ENCODE measurements around the gene RAPGEF3.
A peak's percentile ranks its signal among the peaks of the same experiment; 100 is the strongest.

The RAPGEF3 gene

DNA sequence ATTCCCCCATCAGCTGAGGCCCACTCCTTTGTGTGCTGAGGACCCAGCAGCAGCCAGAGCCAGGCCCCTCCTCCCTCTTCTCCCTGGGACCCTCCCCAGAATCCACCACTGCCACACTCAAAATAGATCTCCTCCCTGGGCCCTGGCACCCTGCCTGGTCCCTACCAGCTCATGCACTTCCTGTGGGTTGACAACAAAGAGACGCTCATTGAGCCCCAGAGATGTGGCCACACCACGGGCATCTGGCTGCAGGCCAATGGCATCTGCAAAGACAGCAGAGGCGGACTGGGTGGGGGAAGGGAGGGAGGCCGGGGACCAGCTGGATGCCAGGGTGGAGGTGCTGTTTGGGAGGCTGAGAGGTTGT is 17.4 kb downstream of the RAPGEF3 start:
- DNase-seq: no peak

DNA sequence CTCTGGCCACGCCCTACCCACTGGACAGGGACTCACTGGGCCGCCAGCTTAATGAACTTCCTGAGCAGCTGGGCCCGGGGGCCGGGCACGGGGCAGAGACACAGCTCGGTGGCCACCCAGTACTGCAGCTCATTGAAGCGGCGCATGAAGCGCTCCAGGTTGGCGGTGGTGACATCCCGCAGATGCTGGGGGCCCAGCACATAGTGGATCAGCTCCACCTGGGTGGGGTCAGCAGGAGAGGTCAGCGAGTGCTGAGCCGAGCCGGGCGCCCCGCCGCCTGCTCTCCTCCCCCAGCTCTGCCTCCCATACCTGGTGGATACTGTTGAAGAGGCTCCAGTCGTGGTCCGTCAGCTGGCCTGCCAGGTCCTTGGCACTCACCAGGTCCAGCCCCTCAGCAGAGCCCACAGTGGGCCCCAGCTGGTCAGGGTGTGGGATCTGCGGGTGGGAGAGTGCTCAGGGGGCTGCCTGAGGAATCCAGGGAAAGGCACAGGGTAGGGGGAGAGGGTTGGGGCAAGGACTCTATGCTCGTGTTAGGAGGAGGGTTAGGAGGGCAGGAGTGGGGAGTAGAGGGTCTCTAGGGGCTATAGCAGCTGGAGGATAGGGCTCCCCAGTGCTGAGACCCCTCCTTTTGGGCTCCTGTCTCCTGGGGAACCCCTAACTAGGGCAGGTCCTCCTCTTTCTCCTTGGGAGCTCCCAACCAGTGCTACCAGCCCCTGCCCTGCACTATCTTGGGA is 17.9 kb downstream of the RAPGEF3 start:
- DNase-seq: peak; percentile 47

DNA sequence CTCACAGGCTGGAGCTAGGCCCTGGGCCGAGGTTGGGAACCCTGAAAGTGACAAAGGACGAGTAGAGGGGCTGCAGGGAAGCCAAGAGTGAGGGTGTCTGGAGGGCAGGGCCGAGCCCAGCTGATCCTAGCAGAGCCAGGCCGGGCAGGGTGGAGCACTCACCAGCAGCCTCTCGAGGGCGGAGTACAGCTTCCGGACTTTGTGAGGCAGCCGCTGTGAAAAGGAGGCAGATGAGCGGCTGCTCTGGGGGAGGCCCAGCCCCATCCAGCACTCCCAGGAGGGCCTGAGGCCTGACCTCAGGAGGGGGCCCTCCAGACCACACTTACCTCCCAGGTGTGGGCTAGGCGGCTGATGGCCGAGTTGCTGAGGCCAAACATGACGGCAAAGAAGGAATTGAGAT is 18.7 kb downstream of the RAPGEF3 start:
- no peak for DNase-seq

DNA sequence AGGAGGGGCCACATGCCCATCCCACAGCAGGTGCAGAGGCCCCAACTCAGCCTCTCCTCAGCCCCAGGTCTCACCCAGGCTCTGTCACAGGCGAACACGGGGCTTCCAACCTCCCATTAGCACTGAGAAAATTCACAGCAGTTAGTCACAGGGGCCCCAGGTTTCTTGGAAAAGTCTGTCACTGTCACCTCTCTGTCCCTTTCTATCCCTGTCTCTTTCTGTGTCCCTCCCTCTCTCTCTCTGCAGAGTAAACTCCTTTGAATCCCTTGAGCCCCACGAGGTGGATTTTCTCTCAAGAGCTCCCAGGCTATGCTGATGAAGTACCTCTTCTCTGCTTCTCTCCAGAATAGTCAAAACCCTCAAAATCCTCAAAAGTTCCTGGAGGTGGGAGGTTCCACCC is 19.4 kb downstream of the RAPGEF3 start:
- no peak for DNase-seq

DNA sequence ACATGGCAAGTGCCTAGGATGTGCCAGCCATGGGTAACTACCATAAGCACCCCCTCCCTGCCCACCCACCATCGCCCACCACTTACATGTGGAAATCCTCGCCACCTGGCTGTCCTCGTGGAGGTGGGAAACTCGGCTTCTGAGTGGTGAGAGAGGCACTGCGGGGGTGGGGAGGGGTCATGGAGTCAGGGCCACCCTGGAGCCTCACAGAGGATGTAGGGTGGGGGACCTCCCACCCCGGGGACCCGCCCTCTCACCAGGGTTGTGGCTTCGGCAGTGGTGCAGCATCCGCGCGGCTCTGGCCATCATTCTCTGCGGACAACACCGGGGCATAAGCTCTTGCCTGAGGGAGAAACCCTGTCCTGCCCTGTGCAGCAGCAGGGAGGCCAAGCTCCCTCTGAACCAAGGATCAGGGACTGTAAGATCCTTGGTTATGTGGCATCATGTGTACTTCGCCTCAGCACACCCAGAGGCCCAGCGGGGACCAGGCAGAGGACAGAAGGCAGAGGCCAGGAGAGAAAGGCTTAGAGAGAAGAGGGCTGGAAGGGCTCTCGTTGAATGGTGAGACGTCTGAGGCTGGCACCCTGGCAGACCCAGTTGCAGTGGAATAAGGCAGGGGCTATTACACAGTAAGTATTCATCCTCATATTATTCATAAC is 20.6 kb downstream of the RAPGEF3 start:
- DNase-seq: no peak

DNA sequence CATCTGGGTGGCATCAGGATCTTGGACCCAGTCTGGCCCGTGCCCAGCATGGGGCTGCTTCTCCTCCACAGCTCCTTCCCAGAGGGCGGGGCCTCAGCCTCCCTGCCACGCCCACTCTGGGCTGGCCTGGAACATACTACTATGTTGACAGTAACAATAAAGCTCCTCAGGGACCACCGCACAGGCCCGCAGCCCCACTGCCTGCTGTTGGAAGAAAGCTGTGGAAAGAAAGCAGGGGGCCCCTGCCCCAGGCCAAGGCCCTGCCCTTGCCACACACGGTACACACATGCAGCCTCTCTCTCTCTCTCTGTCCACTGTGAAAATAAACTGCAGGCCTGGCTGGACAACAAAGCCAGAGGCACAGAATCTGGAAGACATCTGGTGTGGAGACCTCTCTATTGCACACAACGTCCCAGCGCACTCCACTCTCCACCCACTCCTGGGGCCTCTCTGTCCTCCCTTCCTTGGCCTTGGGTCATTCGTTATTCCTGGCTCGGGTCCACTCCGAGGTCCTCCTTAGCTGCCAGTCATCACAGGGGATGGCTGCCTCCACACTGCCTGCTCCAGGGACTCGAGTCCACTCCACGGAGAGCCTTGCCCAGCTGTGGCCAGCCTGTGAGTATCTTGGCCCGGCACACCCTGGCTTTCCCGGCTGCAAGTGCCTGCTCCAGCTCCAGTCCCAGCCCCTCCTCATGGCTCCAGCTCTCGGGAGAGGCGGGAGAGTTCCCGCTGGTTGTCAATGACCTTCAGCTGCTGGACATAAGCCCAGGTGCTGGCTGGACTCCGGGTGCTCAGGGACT is 21.6 kb downstream of the RAPGEF3 start:
- DNase-seq: no peak

DNA sequence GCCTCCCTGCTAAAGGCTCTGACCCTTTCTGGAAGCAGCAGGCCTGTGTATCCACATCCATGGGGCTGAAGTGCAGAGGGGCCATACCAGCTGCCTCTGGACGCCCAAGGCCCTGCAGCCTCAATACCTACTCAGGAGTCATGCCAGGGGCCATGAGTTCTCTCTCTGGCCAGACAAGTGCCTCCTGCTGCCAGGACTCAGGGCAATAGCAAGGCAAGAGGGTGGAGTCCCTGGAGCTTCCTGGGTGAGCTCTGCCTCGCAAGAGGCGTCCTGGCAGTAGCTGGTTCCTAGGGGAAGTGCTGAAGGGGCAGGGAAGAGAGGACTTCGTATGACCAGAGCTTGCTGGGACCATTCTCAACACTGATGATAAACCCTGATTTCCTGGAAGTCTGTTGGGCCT is 22.5 kb downstream of the RAPGEF3 start:
- DNase-seq: no peak

DNA sequence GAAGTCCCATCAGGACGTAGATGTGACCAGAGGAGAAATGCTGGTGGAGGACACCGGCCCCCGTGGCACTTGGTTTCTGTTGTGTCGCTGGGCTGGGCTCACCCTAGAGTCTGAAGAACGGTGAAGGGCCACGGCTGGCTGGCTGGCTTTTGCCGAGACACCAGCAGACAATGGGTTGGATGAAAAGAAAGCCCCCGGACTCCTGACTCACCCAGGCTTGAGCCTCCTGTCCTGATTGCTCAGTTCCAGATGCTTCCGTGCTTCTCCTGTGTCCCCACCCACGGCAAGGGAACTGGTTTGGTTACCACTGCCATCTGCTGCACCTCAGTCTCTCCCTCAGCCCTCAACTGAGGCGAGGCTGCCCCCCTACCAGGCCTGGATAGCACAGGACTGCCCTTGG is 23.0 kb downstream of the RAPGEF3 start:
- no peak for DNase-seq

DNA sequence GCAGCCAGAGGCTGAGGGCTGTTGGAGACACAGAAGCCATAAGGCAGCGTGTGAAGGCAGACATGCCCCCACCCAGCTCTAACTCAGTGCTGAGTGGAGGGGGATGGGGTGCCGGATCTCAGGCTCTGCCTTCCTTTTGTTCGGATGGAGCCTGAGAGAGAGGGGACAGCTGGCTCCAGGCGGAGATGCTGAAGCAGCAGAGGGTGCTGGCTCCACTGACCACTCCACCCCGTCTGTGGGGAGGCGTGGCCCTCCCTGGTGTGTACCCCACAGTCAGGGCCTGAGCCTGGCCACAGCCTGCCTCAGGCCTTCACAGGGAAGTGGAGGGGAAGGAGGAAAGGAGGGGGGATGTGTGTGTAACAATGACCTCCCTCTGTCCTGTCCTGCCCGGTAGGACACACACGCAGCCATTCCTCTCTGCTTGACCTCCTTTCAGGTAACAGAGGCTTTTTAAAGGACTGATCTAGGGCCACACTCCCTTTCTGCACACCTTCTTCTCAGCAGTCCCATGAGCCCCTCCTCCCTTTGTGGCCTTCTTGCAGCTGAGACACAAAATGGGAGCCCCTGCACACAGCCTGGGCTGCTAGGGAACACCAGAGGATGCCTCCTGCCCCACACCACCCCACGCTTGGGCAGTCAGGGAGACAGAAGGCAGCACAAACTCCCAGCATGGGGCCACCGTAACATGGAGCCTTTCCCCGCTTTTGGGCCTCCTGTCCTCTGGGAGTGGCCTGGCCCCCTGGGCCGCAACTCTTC is 23.8 kb downstream of the RAPGEF3 start:
- peak; percentile 73 for DNase-seq

DNA sequence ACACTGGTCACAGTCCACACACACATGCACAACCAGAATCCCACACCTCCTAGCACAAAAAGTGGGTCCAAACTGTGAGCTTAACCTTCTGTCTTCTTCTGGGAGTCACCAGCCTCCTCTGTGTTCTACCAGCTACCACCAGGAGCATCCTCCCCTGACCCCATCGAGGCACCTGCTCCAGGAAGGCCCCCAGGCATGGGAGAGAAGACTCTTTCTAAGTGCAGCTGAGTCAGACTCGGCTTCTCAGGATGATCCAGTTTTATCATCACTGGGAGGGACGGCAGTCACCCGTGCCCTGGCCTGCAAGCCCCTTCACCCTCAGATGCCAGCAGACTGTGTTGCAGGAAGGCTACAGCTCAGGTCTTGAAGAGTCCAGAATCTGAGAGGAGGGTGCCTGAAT is 25.5 kb downstream of the RAPGEF3 start:
- no peak for DNase-seq

DNA sequence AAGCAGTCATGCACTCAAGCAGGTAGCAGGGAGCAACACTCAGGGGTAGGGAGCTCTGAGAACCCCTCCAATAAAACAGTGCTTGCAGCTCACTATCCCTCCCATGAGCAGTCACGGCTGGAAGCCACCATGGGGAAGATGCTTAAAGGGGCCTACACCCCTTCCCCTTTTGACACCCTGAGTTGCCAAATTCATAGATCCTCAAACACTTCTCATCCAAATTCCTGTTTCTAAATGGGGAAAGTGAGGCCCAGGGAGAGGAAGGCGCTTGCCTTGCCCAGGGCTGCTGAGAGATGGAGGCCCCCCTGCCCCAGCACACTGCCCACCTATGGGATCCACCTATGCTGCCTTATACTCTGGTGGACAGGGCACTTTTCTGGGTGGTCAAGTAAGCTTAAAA is 26.2 kb downstream of the RAPGEF3 start:
- no peak for DNase-seq

DNA sequence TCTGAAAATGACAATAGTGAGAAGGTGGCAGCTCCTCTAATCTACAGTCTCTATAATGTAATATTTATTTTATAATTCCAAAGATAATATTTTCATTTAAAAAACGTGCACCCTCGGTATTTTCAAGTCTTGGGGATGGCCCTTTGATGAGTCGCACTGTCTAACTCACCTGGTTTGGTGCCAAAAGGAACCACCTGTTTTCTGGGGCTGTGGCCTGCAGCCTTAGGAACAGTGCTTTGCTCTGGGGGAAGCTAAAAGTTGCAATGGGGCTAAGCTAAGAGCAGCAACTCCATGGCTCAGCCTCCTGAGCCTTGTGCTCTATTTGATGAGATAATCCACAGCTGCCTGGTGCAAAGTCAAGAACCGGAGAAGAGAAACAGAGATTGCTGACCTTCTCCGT is 27.0 kb downstream of the RAPGEF3 start:
- DNase-seq: no peak

DNA sequence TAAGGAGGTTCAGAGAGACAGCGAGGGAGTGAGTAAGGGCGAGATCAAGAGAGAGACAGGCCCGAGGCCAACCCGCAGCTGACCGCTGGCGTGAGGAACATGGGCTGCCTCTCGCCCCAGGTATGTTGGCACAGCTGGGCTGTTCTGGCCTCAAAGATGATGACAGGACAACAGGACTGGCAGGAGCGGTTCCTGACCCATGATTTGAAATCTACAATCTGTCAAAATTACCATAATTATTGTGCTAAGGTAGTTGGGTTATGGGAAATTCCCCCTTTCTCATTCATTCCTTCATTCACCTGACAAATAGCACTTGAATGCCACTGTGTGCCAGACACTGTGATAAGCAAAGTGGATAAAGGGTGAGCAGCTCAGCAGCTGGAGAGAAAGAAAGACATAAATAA is 28.3 kb downstream of the RAPGEF3 start:
- DNase-seq: no peak

DNA sequence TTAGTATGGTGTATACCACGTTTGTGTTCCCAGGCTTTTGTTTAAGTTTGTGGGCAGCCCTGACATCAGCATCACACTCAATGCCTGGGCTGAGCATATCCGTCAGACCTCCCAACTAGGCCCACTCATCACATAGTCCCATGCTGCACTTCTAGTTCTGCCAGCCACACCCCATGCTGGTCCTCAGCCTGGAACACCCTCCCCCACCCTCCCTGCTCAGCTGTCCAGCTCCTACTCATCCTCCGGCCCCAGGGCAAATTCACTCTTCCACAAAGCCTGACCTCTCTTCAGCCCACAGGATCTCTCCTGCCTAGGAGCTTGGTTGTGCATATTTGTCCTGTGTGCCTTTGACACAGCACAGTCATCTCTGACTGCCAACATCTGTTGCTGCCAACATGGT is 29.4 kb downstream of the RAPGEF3 start:
- DNase-seq: no peak

DNA sequence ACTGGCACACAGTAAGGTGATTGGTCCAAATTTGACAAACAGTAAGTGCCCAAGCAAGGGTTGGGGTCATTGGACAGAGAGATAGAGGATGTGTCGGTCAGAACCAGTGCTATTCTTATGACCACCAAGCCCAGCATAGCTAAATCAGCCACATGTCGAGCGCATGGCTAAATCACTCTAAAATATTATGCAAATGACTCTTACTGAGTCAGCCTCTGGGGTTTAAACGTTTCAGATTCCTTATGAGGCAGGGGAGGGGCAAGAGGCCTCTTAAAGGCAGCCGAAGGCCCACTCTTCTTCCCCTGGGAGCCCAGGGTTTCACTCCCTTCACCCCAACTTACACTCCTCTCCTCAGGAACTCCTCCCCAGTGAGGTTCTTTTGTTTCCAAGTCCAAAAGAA is 32.8 kb downstream of the RAPGEF3 start:
- DNase-seq: no peak

DNA sequence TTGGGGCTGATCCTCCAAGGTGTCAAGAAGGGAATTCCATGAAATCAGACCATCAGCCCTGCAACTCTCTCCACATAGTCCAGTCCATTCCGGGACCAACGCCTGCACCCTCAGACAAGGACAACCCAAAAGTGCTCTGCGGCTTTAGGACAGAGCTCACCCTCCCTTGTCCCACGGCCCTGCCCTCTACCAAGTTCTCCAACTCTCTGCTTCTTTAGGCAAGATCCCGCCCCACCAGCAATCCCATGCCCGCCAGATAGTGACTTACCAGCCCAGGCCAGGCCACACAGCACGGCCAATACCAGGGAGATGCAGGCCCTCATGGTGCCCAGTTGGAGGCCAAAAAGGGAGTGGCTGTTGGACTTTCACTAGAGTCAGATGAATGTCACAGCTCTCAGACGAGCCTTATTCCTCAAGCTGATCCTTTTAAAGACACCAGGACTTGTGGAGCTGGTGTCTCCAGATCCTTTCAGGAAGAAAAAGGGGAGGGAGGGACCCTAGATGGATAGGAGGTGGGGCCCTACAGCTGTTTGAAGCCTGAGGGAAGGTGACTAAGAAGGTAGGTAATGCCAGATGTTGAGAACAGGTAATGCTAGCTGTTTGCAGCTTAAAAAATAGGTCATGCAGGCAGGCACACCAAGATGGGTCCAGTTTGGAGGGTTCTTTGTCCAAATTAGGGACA is 33.4 kb downstream of the RAPGEF3 start, which contains the start of gene ENDOU:
Gene ENDOU, minus strand, starts transcription at position 400 of the 682 bp plus-strand sequence. Its CDS starts 77 bp downstream, at position 323.
- DNase-seq: no peak

DNA sequence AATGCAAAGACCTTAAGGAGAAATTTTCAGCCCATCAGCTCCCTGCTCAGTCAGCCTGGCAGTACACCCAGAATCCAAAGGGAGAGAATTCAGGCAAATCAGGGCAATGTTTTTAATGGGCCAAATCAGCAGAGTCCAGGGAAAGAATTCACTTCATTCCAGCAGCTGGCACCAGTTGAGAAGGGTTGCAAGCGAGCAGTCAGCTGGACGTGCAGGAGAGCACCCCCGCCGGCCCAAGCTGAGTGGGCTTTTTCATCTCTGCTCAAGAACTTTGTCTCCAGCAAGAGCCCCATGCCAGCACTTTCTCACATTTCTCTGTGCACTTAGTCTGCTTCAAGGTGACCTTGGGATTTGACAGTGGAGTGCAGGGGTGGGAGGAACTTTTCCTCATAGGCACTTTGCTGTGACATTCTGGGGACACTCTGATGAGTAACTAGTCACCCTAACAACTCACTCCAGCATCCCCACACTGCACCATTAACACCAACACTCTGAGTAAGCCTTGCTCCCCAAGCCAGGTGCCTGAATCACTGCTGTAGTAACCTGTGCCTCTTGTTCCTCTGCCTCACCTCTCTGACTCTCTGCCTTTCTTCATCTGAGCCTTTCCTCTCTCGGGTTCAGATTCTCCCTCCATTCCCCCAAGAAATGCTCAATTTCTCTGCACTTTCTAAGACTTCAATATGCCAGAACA is 35.6 kb downstream of the RAPGEF3 start:
- no peak for DNase-seq

DNA sequence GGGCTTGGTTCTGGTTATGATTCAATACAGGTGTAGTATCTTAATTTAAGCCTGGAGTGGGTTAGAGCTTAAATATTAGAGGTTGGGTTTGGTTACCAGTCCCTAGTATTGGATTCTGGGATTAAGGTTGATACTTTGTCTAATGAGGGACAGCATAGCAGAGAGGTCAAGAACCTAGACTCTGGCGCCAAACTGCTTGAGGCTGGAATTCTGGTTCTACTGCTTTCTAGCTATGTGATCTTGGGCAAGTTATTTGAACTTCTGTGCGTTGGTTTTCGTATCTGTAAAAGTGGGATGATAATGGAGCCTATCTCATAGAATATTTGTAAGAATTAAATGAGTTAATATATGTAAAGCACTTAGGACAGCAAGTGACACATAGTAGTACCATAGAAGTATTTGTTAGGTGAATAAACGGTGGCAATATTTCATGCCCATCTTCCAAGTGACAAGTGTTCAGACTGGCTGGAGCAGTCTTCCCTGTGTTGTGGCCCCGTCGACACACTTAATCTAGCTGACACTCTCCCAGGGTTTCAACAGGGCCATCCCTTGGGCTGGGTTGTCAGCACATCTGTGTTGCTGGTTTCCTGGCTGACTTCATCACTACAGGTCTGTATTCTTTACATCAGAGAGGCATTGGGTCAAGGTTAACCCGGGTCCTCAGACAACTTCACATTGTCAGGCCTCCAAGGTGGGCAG is 36.4 kb downstream of the RAPGEF3 start:
- DNase-seq: no peak

DNA sequence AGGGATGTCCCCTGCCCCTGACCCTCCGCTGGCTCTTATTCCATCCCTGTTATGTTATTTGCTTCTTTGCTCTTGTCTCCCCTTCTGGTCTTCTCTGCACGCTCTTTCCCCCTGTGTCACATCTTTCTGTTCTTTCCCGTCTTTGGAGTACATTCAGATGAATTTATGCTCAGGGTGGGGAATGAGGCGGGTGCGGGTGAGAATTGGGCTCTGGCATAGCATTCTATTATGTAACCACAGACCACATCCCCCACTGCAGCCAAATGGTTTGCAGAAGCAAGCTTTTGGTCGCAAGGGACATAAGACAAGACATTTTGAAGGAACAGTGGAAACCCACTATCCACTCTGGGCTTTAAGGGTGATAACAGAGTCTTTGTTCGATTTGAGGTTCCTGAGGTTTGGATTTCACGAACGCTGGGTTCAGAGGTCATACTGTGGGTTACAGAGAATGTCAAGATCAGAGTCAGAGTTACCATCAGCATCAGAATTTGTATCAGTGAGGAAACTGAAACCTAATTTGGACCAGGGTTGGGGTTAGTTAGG is 37.2 kb downstream of the RAPGEF3 start:
- no peak for DNase-seq

DNA sequence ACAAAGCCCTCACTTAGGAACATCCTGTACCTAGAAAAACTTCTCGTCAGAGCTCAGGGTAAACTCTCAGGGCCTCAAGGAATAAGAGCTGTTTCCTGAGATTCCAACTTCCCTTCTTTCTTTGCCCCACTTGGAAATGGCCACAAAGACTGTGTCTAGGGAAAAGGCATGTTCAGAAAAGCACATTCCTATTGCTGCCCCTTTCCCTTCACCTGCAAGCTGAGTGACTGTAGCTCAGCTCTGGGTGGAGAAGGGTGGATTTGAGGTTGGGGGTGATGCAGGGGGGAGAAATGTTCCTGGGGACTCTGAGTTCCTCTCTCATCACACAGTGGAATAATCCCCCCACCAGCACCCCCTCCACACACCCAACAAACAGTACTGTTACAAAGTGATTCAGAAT is 40.1 kb downstream of the RAPGEF3 start:
- no peak for DNase-seq
